OCI-LY7 (cell line): Measurements from ENCODE around the gene LOC128125822.

Experiments used
- BruUV-seq: library from RNA; stranded (reverse); fragments of 400-500 nt; replicated peaks from 2 replicates; lab custom pipeline; 2021; lab: Mats Ljungman, UMichigan
- CTCF ChIA-PET: fragments of 300-600 bp; sonication (Branson Sonifier 250); formaldehyde crosslinking; loops from one replicate; lab custom pipeline; 2022; ENCODE audit warnings: antibody characterized with exemption; ENCODE audit not compliant: unreplicated experiment; lab: Charles Lee
- POLR2A ChIA-PET: fragments of 300-600 bp; sonication (Branson Sonifier 250); formaldehyde crosslinking; loops from one replicate; lab custom pipeline; 2022; ENCODE audit warnings: antibody characterized with exemption; lab: Charles Lee
- DNase-seq: peaks from one replicate; pipeline ENCODE4 v3.0.0-alpha.2; 2015; ENCODE audit warnings: low spot score
- H2AFZ ChIP-seq: fragments of 200-600 bp; sonication (generic), shearing (Covaris generic); 2 replicates; pipeline ENCODE4 v1.6.1; 2014; ENCODE audit warnings: mild to moderate bottlenecking, antibody characterized with exemption, low read length, moderate library complexity
- H3K27ac ChIP-seq: fragments of 200-600 bp; sonication (generic); 2 replicates; pipeline ENCODE4 v1.5.1; 2014; ENCODE audit warnings: mixed run types, low read depth, mild to moderate bottlenecking, moderate library complexity, low read length, inconsistent platforms; ENCODE audit not compliant: poor library complexity, severe bottlenecking
- H3K36me3 ChIP-seq: fragments of 200-600 bp; sonication (generic); 2 replicates; pipeline ENCODE4 v1.6.1; 2014; ENCODE audit warnings: mild to moderate bottlenecking, antibody characterized with exemption, low read length, moderate library complexity, mixed read lengths; ENCODE audit not compliant: insufficient read depth
- H3K4me1 ChIP-seq: fragments of 200-600 bp; sonication (generic); 2 replicates; pipeline ENCODE4 v1.5.1; 2014; ENCODE audit warnings: mild to moderate bottlenecking, low read length; ENCODE audit not compliant: insufficient read depth, poor library complexity, severe bottlenecking
- H3K4me2 ChIP-seq: fragments of 200-600 bp; sonication (generic); 2 replicates; pipeline ENCODE4 v1.6.1; 2014; ENCODE audit warnings: mild to moderate bottlenecking, low read length
- H3K4me3 ChIP-seq: fragments of 200-600 bp; sonication (generic); 2 replicates; pipeline ENCODE4 v1.5.1; 2014; ENCODE audit warnings: mild to moderate bottlenecking, low read depth, low read length; ENCODE audit not compliant: poor library complexity, severe bottlenecking
- H3K79me2 ChIP-seq: fragments of 200-600 bp; sonication (generic); 2 replicates; pipeline ENCODE4 v1.6.1; 2016; ENCODE audit warnings: low read depth, mild to moderate bottlenecking, low read length, moderate library complexity, mixed read lengths; ENCODE audit not compliant: insufficient read depth
- H3K9me2 ChIP-seq: fragments of 200-600 bp; sonication (generic); 2 replicates; pipeline ENCODE4 v1.6.1; 2016; ENCODE audit warnings: mild to moderate bottlenecking, low read length, mixed read lengths; ENCODE audit not compliant: insufficient read depth
- H3K9me3 ChIP-seq: fragments of 200-600 bp; sonication (generic); 2 replicates; pipeline ENCODE4 v1.6.1; 2014; ENCODE audit warnings: mild to moderate bottlenecking, mixed run types, low read length, mixed read lengths
- H4K20me1 ChIP-seq: fragments of 200-600 bp; sonication (generic); 2 replicates; pipeline ENCODE4 v1.6.1; 2014; ENCODE audit warnings: mild to moderate bottlenecking, antibody characterized with exemption, low read length, moderate library complexity, mixed read lengths; ENCODE audit not compliant: insufficient read depth
- CTCF ChIP-seq: fragments of 200-600 bp; sonication (generic); conservative IDR thresholded peaks from 2 replicates; pipeline ENCODE4 v1.5.1; 2014; ENCODE audit warnings: mild to moderate bottlenecking, antibody characterized with exemption, low read length, moderate library complexity, mixed read lengths
- EZH2phosphoT487 ChIP-seq: fragments of 200-600 bp; sonication (generic); IDR thresholded peaks from 2 replicates; pipeline ENCODE4 v1.6.1; 2018; ENCODE audit warnings: low read depth, borderline replicate concordance, mild to moderate bottlenecking, mixed run types, antibody characterized with exemption, low read length, moderate library complexity, mixed read lengths
- intact Hi-C: fragments of 100-400 bp; cut with micrococcal nuclease; formaldehyde crosslinking; loops from one replicate; pipeline ENCODE4 v1.10.0; 2022; ENCODE audit not compliant: unreplicated experiment

LOC128125822 gene

GRCh38 chr6:63565727-63566596, 6.3 kb upstream of the LOC128125822 start:
- Histone ChIP-seq H3K36me3 (no peaks in the 10 kb centered on the region), H3K4me3 (no peak overlapping the region), H3K9me3 (no peaks in the 10 kb centered on the region), H4K20me1 (no peaks in the 10 kb centered on the region), H3K79me2 (no peaks in the 10 kb centered on the region), H3K4me2 (no peak overlapping the region), H3K4me1 (no peaks in the 10 kb centered on the region), H3K9me2 (no peaks in the 10 kb centered on the region), H2AFZ (no peak overlapping the region), H3K27ac (no peak overlapping the region)
- BruUV-seq = no TSS peak
- intact Hi-C loops = no loop called here
- ChIA-PET CTCF (no interaction called here), POLR2A (interaction anchor here (1.2 kb wide), 1 partner anchor 45 kb away, joined by 3 read pairs; no protein-coding TSS in a partner anchor)
- DNase-seq = no peak
- no peak for TF ChIP-seq CTCF
- no peak for TF ChIP-seq EZH2phosphoT487

DNA sequence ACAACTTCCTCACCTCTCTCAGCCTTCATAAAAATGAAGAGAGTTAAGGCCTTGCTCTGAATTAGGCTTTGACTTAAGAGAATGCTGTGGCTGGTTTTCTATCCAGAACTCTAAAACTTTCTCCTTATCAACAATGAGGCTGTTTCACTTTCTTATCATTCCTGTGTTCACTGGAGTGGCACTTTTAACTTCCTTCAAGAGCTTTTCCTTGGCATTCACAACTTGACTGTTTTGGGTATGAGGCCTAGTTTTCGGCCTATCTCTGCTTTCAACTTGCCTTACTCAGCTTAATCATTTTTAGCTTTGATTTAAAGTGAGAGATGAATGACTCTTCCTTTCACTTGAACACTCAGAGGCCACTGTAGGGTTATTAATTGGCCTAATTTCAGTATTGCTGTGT, 4.3 kb upstream of the LOC128125822 start:
- no peak for TF ChIP-seq CTCF
- no peak for TF ChIP-seq EZH2phosphoT487
- Histone ChIP-seq H4K20me1 (no peaks in the 10 kb centered on the region), H3K9me3 (no peaks in the 10 kb centered on the region), H3K9me2 (no peaks in the 10 kb centered on the region), H3K4me1 (peaks cover 9% of the 10 kb centered on the region), H3K4me2 (no peak overlapping the region), H3K27ac (no peak overlapping the region), H2AFZ (no peak overlapping the region), H3K36me3 (no peaks in the 10 kb centered on the region), H3K79me2 (peaks cover 5% of the 10 kb centered on the region; the same call in 1 of the 2 replicates), H3K4me3 (no peak overlapping the region)
- intact Hi-C loops = no loop called here
- POLR2A ChIA-PET = no interaction called here
- BruUV-seq = no TSS peak
- CTCF ChIA-PET = no interaction called here
- no peak for DNase-seq
